Left colon (tissue), 2 donors: ENCODE measurements around the gene B4GALT5. TPM values are rescaled to one million over a fixed set of nuclear protein-coding genes. Genes with fewer than 3 reads are reported as not detected.

Experiments
- ATAC-seq: fragments of 200-7000 bp; cut with Tn5 transposase; one replicate; pipeline ENCODE4 v1.9.1; 2020; ENCODE audit warnings: mild to moderate bottlenecking, moderate library complexity
- DNase-seq, 2 donors: peaks; one replicate each; pipeline ENCODE4 v3.0.0-alpha.2; 2020
- intact Hi-C, 2 donors: fragments of 100-400 bp; cut with DNase I in 1 of 2; cut with micrococcal nuclease in 1 of 2; formaldehyde crosslinking; loops; one replicate each; pipeline versions ENCODE4 v1.11.2 to v1.14.0; 2022; cut with DNase I, micrococcal nuclease
- total RNA-seq, 2 donors: library from RNA; stranded (reverse); fragmentation: NEBNext Ultra II Directional; extraction: Animal tissue kit (Norgen Biotek cat#: 25700); gene quantifications; one replicate each; pipeline ENCODE4 v1.2.1, GENCODE V29; 2021
- donor health status: DM: no; HTN: no; CAD: no.
- donor health status: DM: yes; HTN: yes; CAD: no.

Gene B4GALT5
- total RNA-seq, 2 donors from 2014 or later: 58.1 to 64.8 TPM

DNA sequence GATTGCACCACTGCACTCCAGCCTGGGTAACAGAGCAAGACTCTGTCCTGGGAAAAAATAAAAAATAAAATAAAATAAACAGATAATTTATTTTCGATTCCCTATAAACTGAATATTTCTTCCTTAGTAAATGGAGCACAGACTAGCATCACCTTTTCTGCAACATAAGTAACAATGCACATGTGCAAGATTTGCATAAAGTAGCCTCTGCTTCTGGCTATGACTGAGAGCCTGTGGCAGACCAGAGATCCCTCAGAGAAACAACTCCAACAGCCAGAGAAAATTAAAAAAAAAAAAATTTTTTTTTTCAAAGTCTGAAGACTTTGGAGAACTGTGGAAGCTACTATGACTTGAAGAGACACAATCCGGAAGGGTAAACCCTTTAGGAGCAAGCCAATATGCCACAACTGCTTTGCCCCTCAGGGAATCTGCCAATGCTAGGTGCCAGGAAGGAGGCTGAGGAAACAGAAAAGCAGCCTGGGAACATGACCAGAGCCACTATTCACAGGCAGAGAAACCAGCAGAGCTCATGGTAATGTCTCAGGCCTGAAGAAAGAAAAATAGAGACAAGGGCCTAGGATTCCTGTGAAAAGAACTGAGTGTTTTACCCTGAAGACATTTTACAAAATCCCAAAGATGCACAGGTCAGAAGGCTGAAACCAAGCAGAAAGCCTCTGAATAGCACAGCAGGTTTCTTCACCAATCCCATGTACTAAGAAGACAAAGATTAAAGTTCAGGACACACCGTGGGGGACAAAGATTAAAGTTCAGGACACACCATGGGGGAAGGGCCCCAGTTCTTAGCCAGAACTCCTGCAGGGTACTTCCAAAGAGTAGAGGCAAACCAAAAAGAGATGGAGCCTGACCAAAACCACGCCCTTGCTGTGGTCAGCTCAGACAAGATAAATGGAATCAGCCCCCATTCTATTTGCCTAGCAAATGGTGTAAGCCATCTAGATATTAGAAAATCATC is 25.8 kb downstream of the B4GALT5 start:
- peak; percentile 28 for ATAC-seq

DNA sequence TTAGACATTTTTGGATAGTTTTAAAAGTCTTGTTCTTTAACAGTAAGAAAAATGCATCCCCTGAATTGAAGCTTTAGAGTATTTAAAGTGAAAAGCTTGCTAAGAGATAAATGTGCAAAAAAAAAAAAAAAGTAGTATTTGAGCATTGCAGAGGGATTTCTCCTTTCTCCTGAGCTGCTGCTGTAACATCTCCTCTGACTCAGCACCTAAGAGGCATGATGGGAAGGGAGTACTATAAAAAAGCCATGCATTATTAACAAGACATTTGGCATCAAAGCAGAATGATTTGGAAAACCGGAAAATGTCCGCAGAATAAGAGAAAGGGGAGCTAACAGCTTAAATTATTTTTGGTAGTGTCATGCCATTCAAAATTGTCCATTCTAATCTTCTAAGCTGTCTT is 27.9 kb downstream of the B4GALT5 start:
- intact Hi-C loops: no loop called here
- no peak for DNase-seq
- no peak for ATAC-seq

More for the DNA sequence above, 25.8 kb downstream of the B4GALT5 start:
- intact Hi-C loops: no loop called here
- no peak for DNase-seq

DNA sequence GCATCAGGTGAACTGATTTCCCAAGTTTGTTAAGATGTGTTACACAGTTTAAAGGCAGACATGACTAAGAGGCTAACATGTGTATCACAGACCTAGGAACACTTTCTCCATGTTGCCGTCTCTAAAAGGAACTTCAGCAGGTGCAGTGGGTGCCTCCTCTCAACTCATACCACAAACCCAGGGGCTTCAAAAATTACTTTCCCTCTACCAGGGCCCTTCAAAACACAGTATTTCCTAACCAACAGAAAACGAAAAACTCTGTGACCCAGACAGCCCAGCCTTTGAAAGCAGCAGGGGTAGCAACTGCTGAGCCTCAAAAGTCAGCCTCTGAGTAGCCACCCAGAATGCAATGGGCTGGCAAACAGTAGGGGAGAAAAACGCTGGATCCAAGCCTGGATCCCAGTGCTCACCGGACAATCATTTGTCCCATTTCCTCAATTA is 28.5 kb downstream of the B4GALT5 start:
- no peak for ATAC-seq
- intact Hi-C loops: no loop called here
- no peak for DNase-seq

DNA sequence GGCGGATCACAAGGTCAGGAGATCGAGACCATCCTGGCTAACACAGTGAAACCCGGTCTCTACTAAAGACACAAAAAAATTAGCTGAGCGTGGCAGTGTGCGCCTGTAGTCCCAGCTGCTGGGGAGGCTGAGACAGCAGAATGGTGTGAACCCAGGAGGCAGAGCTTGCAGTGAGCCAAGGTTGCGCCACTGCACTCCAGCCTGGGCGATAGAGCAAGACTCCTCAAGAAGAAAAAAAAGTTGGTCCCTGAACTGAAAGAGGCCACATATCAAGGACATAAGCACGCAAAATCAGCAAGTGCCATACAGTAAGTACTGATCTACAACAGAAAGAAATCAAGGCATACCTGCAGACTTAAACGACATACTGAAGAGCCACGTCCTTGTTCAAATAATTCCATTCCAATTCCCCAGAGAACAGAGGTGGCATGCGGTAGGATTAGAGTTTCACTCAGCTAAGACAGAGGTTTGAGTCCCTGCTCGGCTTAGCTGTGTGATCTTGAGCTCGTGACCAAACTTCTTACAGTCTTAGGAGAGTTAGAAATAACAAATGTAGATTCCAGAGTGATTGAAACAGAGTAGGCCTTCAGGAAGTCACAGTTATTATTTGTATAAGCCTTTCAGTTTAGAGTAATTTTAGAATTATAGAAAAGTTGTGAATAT is 29.2 kb downstream of the B4GALT5 start:
- intact Hi-C loops: no loop called here
- ATAC-seq (no peak), DNase-seq (no peak)

DNA sequence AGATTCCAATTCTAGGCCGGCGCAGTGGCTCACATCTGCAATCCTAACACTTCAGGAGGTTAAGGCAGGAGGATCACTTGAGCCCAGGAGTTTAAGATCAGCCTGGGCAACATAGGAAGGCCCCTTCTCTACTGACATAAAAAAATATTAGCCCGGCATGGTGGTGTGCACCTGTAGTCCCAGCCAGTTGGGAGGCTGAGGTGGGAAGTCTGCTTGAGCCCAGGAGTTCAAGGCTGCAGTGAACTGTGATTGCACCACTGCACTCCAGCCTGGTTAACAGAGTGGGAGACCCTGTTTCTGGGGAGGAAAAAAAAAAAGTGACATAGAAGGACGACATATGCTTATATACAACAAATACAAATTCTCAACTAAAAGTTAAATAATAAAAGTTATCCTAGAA is 30.9 kb downstream of the B4GALT5 start:
- DNase-seq (no peak), ATAC-seq (no peak)
- intact Hi-C loops: no loop called here

DNA sequence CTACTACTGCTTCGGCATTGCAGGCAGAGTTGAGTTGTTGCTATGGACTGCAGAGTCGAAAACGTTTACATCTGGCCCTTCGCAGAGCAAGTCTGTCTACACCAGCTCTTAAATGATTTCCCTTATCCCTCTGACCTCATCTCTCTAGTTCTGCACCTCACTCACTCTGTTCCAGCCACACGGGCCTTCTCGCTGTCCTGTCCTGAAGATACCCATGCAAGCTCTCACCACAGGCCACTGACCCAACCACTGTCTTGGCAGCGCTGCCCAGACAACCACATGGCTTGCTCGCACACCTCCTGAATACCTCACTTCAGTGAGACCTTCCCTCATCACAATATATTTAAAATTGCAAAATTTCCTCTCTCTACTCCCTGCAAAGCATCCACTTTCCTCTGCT is 31.4 kb downstream of the B4GALT5 start:
- no peak for ATAC-seq
- no peak for DNase-seq
- intact Hi-C loops: no loop called here

DNA sequence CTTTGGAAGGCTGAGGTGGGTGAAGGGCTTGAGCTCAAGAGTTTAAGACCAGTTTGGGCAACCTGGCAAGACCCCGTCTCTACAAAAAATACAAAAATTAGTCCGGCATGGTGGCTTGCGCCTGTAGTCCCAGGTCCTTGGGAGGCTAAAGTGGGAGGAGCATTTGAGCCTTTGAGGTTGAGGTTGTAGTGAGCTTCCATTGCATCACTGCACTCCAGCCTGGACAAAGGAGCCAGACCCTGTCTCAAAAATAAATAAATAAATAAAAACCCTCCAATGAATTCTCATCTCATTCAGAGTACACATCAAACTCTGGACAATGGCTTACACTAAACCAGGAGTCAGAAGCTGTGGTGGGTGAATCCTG is 31.8 kb downstream of the B4GALT5 start:
- ATAC-seq (no peak), DNase-seq (no peak)
- intact Hi-C loops: no loop called here

DNA sequence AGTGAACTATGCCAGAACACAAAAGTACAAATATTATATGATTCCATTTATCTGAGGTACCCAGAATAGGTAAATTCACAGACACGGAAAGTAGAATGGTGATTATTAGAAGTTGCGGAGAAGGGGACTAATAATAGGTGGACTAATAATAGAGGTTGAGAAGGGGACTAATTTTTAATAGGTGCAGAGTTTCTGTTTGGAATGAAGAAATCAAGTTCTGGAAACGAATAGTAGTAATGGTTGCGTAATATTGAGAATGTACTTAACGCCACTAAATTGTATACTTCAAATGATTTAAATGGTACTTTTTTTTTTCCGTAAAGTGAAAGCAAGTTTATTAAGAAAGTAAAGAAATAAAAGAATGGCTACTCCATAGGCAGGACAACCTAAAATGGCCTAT is 33.2 kb downstream of the B4GALT5 start:
- ATAC-seq: no peak
- intact Hi-C loops: no loop called here

DNA sequence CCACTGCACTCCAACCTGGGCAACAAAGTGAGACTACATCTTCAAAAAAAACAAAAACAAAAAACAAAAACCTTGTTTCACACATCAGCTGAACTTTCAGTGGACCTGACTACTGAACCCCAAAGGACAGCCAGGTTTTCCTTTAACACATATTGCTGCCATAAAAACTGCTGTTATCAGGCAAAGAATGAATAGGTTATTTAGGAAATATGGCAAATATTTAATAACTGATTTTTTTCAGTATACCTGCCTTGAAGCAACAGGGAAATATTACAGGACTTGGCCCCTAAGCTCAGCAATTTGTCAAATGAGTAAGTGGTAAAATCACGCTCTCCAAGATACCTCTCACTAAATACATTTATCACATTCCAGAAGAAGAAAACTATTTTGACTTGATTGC is 34.0 kb downstream of the B4GALT5 start:
- no peak for DNase-seq
- no peak for ATAC-seq
- intact Hi-C loops: no loop called here

More for the DNA sequence above, 33.2 kb downstream of the B4GALT5 start:
- DNase-seq: no peak

DNA sequence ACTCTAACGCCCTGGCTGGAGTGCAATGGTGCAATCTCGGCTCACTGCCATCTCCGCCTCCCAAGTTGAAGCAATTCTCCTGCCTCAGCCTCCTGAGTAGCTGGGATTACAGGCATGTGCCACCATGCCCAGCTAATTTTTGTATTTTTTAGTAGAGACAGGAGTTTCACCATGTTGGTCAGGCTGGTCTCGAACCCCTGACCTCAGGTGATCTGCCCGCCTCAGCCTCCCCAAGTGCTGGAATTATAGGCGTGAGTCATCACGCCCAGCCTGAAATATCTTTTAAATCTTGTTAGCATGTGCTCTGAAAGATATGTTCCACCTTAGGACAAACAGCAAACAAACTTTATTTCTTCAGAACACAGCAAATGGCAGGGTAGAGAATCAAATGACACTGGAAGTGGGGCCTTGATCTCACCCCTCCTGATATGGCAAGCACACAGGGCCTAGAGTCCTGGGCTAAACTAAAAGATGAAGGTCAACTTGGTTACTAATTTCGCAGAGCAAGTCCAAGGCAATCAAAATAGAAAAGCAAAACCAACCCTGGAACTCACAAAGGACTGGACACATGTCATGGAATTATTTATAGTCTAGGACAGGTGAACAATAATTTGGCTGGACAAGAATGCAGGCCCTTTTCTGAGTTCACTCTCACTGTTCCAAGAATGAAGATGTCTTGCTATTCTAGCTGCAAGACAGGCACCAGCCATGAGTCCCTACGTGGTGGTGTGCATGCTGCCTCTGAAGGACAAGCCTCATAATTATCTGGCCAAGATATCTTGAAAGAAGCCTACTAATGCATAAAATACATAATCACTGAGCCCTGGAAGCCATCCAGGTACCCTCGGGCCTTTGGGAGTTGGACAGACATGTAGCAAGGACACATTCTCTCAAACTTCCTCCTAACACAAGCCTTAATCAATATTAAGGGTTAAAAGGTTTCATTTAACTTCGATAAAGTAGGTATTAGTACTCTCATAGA is 35.6 kb downstream of the B4GALT5 start:
- ATAC-seq (no peak), DNase-seq (no peak)
- intact Hi-C loops: no loop called here

DNA sequence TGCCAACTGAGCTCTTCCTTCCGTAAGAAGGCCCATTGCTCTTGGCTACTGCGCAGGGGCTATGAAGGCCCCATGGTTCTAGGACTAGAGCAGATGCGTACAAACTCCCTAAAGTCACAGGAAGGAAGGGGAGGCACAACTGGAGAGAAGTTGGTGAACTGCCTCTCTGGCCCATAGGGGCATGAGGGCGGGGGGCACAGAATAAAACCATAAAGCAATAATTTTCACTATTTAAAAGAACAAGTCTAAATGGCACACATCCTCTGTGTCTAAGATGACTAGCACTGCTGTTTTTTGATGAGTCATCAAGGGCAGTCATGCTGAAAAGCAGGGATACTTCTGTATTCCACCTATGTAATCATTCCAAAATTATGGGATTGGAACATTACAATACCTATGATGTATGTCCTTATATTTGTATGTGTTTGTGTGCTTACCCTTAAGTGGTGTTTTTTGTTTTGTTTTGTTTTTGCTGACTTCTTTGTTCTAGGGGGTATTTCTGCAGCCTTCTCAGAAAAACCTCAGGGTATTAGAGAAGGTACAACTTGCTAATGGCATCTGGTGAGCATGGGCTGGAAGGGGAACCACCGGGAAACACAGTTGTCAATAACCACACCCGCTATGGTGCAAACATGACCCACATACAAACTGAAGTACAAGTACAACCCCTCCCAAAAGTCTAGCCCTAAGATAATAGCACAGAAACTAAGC is 36.9 kb downstream of the B4GALT5 start:
- peak; percentile 47 for ATAC-seq
- intact Hi-C loops: no loop called here
- peak in 1 of 2 donors; percentile 68 for DNase-seq

DNA sequence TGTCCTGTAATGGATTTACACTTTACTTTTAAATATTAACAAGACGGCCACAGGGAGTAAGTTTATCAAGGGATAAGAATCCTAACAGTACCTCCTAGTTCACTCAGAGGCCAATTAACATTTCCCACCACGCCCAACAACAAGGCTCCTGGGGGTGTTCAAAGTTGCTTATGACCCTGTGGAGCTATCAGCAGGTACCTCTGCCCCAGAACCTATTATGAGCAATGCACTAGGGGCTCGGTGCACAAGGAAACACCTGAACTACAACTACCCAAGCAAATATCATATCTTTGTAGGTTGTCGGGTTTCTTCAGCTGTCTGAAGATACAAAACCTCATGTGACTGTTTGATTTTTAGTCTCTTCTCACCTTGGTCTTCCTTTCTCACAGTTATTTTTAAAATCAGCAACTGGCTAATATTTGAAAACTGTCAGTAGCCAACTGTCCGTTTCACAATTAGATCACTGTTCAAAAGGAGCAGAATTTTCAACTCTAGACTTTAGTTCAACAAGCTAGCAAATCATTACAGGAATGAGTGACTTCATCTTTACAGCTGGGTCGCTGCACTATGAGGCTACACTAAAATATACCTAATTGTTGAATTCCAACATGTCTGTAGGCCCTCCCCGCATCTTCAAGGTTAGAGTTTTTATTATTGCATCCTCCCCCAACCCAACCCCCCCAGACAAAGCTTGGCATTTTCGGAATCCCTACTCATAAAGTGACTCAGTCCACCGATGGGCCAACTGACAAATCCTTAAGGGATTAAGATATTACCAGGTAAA is 38.1 kb downstream of the B4GALT5 start:
- intact Hi-C loops: no loop called here
- DNase-seq (peak; percentile 58 to 80), ATAC-seq (peak; percentile 80)

DNA sequence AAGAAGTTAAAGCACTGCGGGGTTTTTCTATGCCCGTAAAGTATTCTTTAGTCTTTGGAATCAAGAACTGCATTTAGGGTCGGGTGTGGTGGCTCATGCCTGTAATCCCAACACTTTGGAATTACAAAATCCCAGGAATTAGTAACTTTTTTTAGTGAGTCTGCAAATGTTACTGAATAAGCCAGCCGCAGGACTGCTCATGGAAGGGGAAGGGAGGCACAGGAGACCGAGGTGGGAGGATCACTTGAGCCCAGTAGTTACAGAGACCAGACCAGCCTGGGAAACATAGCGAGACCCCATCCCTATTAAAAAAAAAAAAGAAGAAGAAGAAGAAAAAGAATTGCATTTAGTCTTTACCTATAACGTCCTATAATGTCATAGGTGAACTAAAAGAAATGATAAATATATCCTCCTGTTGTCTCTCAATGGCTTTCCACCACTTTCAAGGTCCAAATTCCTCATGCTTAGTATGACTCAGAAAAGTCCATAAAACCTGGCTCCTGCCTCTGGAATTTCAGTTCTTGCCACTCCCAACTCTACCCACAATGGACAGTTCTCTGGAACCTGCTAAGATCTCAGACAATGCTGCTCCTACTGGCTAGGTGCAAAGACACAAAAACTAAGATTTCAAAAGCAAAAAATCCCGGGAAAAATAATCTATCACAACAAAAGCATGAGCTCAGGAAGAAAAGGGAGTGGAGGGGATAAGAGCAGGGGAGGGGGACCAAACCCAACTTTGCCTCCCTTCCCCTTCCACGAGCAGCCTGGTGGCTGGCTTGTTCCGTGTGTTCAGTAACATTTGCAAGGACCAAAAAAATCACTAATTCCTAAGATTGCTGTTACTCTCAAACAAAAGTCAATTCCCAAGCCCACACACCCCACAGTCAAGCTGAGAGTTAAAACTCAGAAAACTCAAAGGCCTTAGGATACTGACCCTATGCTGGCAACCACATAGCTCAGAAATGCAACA is 39.0 kb downstream of the B4GALT5 start:
- peak; percentile 82 for ATAC-seq
- intact Hi-C loops: no loop called here
- no peak for DNase-seq

DNA sequence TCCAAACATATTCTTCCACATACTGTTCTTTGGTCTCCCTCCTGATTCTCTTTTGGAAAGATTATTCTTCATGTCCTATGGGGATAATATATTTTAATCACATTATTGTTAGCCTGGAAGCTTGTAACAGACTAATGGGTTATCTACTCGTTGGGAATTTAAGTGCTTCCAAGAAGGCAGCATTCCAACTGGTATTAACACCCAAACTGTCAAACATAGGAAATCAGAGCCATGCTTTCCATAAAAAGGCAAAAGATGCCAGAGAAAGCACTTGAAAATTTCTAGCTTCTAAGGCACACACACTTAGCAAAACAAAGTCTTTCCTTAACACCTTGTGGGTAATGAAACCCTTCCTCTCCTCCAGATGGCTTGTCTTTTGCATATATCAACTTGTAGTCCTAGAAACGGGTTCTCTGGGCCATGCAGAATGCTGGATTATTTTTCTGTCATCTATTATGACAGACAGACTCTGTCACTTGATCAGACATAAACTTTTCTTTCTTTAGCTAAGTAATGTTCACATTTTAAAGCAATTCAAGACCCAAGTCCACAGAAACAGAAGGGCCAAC is 41.5 kb downstream of the B4GALT5 start:
- intact Hi-C loops: no loop called here
- DNase-seq (no peak), ATAC-seq (no peak)

DNA sequence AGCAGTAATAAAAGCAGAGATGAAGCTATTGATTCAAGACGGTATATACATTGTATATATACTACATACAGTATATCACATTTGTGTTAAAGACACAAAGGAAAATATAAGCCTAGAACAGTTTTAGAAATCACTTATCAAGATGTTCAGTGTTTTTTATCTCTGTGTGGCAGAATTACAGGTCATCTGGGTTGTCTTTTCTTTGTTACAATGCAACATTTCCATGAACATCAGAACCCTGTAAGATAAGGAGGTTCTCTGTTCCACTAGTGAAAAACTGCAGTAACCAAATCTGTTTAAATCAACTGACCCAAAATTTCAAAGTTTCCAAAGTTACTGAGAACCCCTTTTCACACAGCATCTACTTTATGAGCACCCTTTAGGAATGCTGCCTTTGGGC is 42.2 kb downstream of the B4GALT5 start:
- intact Hi-C loops: no loop called here
- ATAC-seq (no peak), DNase-seq (no peak)

DNA sequence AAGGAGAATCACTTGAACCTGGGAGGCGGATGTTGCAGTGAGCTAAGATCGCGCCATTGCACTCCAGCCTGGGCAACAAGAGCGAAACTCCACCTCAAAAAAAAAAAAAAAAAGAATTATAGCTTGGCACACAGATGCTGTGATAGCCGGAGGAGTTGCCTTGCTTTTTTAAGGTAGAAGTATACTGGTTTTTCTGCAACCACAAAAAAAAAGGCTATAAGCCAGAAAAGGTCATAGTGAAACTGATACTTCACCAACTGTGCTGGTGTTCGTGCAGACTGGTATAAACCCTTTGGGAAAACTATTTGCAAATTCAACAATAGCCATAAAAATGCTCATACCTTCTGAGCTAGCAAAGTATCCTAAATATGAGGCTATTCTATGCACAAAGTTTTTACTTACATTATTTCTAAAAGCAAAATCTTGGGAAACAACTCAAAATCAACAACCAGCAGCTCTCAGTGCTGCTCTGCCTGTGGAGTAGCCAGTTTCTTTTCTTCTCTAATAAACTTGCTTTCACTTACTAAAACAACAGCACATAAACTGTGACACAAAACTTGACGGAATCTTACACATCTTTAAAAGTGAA is 44.0 kb downstream of the B4GALT5 start:
- intact Hi-C loops: no loop called here
- DNase-seq (no peak), ATAC-seq (peak; percentile 21)
